ENCODE data around the gene TRAF7.

The TRAF7 gene

DNA sequence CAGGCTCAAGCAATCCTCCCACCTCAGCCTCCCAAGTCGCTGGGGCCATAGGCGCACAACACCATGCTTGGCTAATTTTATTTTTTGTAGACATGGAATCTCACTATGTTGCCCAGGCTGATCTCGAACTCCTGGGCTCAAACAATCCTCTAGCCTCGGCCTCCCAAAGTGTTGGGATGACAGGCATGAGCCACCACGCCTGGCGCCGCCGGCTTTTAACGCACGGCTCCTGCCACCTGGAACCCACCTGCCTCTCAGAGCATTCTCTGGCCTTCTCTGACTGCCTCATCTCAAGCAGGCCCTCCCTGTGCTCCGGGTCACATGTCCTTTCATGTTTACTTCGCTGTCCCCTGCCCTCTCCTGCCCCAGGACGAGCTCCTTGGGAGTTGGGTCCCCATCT is 30.5 kb downstream of the TRAF7 start:
- DNase-seq (ENCODE audit: extremely low read depth, insufficient read length), result no peak
- Histone ChIP-seq H3K4me3 (replicated peaks; ENCODE audit: low read depth, low read length) (no peak overlapping the region), H3K36me3 (ENCODE audit: control insufficient read depth, insufficient read depth, low read length) (no peaks in the 10 kb centered on the region; the same call in 1 of the 2 replicates), H3K27me3 (replicated peaks; ENCODE audit: control insufficient read depth, insufficient read depth, low read length) (no peaks in the 10 kb centered on the region)
- no peak for TF ChIP-seq CTCF (IDR thresholded peaks at IDR 0.05; ENCODE audit: insufficient read depth, low read length, poor library complexity, severe bottlenecking)

DNA sequence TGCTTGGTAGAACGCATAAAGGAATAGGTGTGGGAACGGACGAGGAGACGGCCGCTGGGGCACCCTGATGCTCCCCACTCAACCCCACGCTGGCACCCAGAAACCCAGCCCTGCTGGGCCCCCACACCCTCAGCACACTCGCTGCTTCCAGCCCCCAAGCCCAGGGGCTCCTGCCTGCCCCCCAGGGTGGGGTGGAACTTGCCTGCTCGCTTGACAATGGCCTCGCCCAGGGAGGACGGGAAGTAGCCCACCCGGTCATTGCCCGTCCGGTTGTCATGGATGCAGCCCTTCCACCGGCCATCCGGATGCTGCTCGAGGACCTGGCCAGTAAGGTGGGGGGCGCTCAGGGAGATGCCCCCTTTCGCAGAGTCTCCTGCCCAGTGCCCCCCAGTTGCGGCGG is 30.9 kb downstream of the TRAF7 start:
- Histone ChIP-seq H3K36me3 (ENCODE audit: control insufficient read depth, insufficient read depth, low read length) (no peaks in the 10 kb centered on the region; the same call in 1 of the 2 replicates), H3K4me3 (replicated peaks; ENCODE audit: low read depth, low read length) (no peak overlapping the region), H3K27me3 (replicated peaks; ENCODE audit: control insufficient read depth, insufficient read depth, low read length) (no peaks in the 10 kb centered on the region)
- TF ChIP-seq CTCF (IDR thresholded peaks at IDR 0.05; ENCODE audit: insufficient read depth, low read length, poor library complexity, severe bottlenecking), result no peak
- DNase-seq (ENCODE audit: extremely low read depth, insufficient read length), result no peak

DNA sequence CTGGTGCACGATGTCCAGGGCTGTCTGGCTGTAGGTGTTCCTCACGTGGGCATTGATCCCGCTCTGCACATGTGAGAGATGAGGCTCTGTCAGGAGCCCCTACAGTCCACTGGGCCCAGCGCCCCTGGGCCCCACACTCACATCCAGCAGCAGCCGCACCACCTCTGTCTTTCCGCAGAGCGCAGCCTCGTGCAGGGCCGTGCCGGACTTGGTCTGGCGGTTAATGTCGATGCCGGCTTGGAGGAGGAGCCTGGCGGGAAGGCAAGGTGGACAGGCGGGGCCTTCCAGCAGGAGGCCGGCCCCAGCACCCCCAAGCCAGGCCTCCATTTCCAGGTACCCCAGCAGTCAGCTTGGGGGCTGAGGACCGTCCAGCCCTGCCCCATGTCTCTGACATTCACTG is 31.6 kb downstream of the TRAF7 start:
- no peak for TF ChIP-seq CTCF (IDR thresholded peaks at IDR 0.05; ENCODE audit: insufficient read depth, low read length, poor library complexity, severe bottlenecking)
- no peak for DNase-seq (ENCODE audit: extremely low read depth, insufficient read length)
- no peaks in the 10 kb centered on the region for H3K27me3 ChIP-seq (replicated peaks; ENCODE audit: control insufficient read depth, insufficient read depth, low read length)
- H3K4me3 ChIP-seq (replicated peaks; ENCODE audit: low read depth, low read length), result no peak overlapping the region
- no peaks in the 10 kb centered on the region for H3K36me3 ChIP-seq (ENCODE audit: control insufficient read depth, insufficient read depth, low read length)

GRCh38 chr16:2188395-2188794 is 32.8 kb downstream of the TRAF7 start:
- H3K27me3 ChIP-seq (replicated peaks; ENCODE audit: control insufficient read depth, insufficient read depth, low read length), result no peaks in the 10 kb centered on the region
- H3K36me3 ChIP-seq (ENCODE audit: control insufficient read depth, insufficient read depth, low read length), result no peaks in the 10 kb centered on the region
- H3K4me3 ChIP-seq (replicated peaks; ENCODE audit: low read depth, low read length), result no peak overlapping the region
- no peak for DNase-seq (ENCODE audit: extremely low read depth, insufficient read length)
- no peak for TF ChIP-seq CTCF (IDR thresholded peaks at IDR 0.05; ENCODE audit: insufficient read depth, low read length, poor library complexity, severe bottlenecking)

DNA sequence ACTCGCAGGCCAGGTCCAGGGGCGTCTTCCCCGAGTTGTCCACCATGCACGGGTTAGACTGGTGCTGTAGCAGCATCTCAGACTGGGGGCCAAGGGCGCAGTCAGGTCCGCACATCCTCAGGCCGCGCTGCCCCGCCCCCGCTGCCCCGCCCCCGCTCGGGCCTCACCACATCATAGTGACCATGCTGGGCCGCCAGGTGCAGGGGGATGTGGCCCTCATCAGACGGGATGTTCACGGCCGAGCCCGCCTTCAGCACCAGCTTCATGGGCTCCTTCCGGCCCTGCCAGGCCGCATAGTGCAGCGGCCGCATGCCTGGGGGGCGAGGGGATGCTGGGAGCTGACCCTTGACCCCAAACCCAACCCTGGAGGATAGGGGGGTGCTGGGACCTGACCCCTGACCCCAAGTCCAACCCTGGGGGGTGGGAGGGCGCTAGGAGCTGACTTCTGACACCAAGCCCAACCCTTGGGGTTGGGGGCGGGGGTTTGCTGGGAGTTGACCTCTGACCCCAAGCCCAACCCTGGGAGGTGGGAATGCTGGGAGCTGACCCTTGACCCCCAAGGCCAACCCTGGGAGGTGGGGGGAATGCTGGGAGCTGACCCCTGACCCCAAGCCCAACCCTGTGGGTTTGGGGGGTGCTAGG is 33.8 kb downstream of the TRAF7 start:
- Histone ChIP-seq H3K27me3 (replicated peaks; ENCODE audit: control insufficient read depth, insufficient read depth, low read length) (no peaks in the 10 kb centered on the region), H3K36me3 (ENCODE audit: control insufficient read depth, insufficient read depth, low read length) (no peaks in the 10 kb centered on the region), H3K4me3 (replicated peaks; ENCODE audit: low read depth, low read length) (no peak overlapping the region)
- TF ChIP-seq CTCF (IDR thresholded peaks at IDR 0.05; ENCODE audit: insufficient read depth, low read length, poor library complexity, severe bottlenecking), result no peak
- DNase-seq (ENCODE audit: extremely low read depth, insufficient read length), result no peak
